Natural killer cell treated with Interleukin-12 subunit alpha and Interleukin-12 subunit beta and Interleukin-15 and Interleukin-18, amount 100 ng/mL, for 72 hours (primary cell): ENCODE measurements around the gene PDE2A. TPM values are rescaled to one million over a fixed set of nuclear protein-coding genes. Genes with fewer than 3 reads are reported as not detected.

Source experiments
- ATAC-seq, 2 donors: fragments of 150-1000 bp; cut with Tn5 transposase in 1 of 2; sonication (Bioruptor Pico), chemical (Tn5 transposase) in 1 of 2; 2 replicates each; pipeline ENCODE4 v1.10.0; 2021
- DNase-seq: peaks from one replicate; pipeline ENCODE4 v3.0.0; 2022; ENCODE audit warnings: low spot score
- H3K27ac Mint-ChIP-seq, 2 donors: 1 replicate in 1 of 2; 2 replicates in 1 of 2; pipeline ENCODE4 v1.8.0; 2022; ENCODE audit warnings: mixed read lengths in 2 of 2, mild to moderate bottlenecking in 1 of 2, moderate library complexity in 1 of 2
- H3K27me3 Mint-ChIP-seq, 2 donors: 1 replicate in 1 of 2; 2 replicates in 1 of 2; pipeline ENCODE4 v1.8.0; 2022; ENCODE audit warnings: mixed read lengths in 2 of 2
- H3K36me3 Mint-ChIP-seq: one replicate; pipeline ENCODE4 v1.8.0; 2022; ENCODE audit warnings: mixed read lengths
- H3K4me1 Mint-ChIP-seq, 2 donors: 1 replicate in 1 of 2; 2 replicates in 1 of 2; pipeline ENCODE4 v1.8.0; 2022; ENCODE audit warnings: low read depth in 2 of 2, mixed read lengths in 2 of 2, mild to moderate bottlenecking in 1 of 2
- H3K4me3 Mint-ChIP-seq: one replicate; pipeline ENCODE4 v1.8.0; 2022; ENCODE audit warnings: mixed read lengths
- H3K9me3 Mint-ChIP-seq: 2 replicates; pipeline ENCODE4 v1.8.0; 2022; ENCODE audit warnings: mixed read lengths
- total RNA-seq, 2 donors: library from RNA; stranded (reverse); gene quantifications; one replicate each; pipeline ENCODE4 v1.2.3, GENCODE V29; 2022

The PDE2A gene
- total RNA-seq, 2 donors from 2014 or later = 2.5 to 7.7 TPM

- no peak overlapping the region for H3K27ac Mint-ChIP-seq
- H3K36me3 Mint-ChIP-seq = no peaks in the 10 kb centered on the region
- peaks cover 0 to 5% of the 10 kb centered on the region in 2 donors for H3K27me3 Mint-ChIP-seq
- no peak overlapping the region for H3K4me3 Mint-ChIP-seq
- ATAC-seq = no peak
- H3K4me1 Mint-ChIP-seq = peaks cover 0 to under 1% of the 10 kb centered on the region in 2 donors
- H3K9me3 Mint-ChIP-seq = no peaks in the 10 kb centered on the region
- no peak for DNase-seq
Measured at GRCh38 chr11:72627594-72628281, 46.5 kb downstream of the PDE2A start.

GRCh38 chr11:72626414-72626936 lies 47.7 kb downstream of the PDE2A start:
- ATAC-seq (no peak), DNase-seq (no peak)
- Mint-ChIP-seq H3K27me3 (peaks cover 0 to 5% of the 10 kb centered on the region in 2 donors), H3K27ac (no peak overlapping the region), H3K36me3 (no peaks in the 10 kb centered on the region), H3K9me3 (no peaks in the 10 kb centered on the region), H3K4me1 (peaks cover 2 to 12% of the 10 kb centered on the region in 2 donors), H3K4me3 (no peak overlapping the region)

DNA sequence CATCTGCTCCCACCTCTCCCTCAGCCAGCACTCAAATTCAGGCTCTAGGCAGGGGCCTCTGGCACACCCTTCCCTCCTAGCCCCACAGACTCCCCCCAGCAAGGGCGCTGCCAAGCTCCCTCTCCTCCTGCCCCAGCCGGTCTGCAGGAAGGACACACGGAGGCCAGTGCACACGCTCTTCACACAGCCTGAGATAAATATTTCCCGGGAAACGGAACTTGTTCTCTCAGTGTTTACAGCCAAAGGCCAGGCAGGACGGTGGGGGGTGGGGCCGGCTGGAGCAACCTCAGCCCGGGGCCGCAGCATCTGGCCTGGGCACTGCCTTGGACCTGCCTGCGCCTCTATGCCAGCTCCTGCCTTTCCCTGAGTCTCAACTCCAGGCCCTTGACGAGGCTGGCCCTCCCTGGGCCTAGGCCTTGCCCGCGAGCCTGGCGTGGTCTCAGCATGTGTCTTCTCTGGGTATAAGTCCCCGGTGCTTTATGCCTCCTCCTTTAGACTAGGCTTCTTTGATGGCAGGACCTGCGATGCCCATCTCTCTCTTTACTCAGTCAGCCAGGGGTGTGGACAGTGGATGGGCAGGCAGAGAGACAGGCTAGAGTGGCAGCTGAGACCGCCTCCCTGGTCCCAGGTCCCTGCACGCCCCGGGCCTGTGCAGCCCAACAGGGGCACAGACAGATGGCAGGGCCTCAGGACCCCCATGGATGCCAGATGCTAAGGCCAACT lies 48.4 kb downstream of the PDE2A start:
- ATAC-seq = no peak

DNA sequence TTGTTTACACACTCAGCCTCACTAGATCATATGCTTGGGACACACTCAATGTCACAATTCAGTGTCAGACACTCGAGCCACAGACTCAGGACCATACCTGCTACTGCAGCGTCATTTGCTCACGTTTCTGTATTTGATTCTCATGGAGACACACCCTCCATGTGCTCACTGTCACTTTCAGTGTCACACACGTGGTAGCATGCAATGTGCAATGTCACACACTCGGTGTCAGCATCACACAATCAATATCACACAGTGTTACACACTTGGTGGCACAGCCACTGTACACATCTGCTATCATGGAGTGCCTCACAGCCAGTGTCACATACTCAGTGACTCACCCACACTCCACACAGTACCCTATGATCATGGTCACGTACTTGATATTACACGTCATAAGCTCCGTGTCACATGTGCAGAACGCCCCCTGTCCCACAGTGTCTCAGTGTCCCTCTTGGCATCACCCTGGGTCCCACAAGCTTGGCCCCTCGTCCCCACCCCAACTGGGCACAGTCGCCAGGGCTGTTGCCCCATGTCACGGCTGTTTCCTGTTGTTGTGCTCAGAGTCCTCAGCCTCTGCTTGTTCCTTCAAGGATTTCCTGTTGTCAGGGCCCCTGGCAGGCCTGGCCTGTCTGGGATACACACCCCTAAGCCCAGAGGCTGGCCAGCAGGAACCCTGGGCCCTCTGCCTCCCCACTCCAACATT lies 49.6 kb downstream of the PDE2A start:
- Mint-ChIP-seq H3K36me3 (no peaks in the 10 kb centered on the region), H3K27me3 (peaks cover under 1 to 5% of the 10 kb centered on the region in 2 donors), H3K4me1 (peaks cover 10 to 18% of the 10 kb centered on the region in 2 donors), H3K27ac (no peak overlapping the region), H3K4me3 (no peak overlapping the region), H3K9me3 (no peaks in the 10 kb centered on the region)
- ATAC-seq (peak in 1 of 2 donors; percentile 26), DNase-seq (no peak)

More for the DNA sequence above, 48.4 kb downstream of the PDE2A start:
- no peak for DNase-seq
- Mint-ChIP-seq H3K4me1 (peaks cover 8 to 18% of the 10 kb centered on the region in 2 donors), H3K9me3 (no peaks in the 10 kb centered on the region), H3K27me3 (peaks cover 0 to 5% of the 10 kb centered on the region in 2 donors), H3K4me3 (no peak overlapping the region), H3K27ac (no peak overlapping the region), H3K36me3 (no peaks in the 10 kb centered on the region)

DNA sequence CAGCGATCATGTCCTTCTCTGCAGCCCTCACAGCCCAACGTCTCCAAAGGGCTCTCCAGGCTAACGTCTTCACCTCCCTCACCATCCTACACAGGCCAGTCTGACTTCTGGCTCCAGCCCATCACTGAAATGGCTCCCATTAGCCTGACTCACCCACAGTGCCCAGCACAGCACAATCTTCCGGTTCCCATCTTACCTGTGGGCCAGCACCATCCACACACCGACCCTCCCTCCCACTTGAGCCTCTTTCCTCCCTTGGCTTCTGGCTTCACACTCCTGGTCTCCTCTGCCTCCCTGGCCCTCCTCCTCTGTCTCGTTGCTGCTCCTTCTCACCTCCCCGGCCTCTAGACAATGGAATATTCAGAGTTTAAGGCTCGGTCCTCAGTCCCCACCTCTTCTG lies 51.2 kb downstream of the PDE2A start:
- ATAC-seq (no peak), DNase-seq (no peak)
- H3K9me3 Mint-ChIP-seq = no peaks in the 10 kb centered on the region
- peaks cover 2 to 5% of the 10 kb centered on the region in 2 donors for H3K27me3 Mint-ChIP-seq
- H3K4me3 Mint-ChIP-seq = no peak overlapping the region
- peaks cover 14 to 18% of the 10 kb centered on the region in 2 donors for H3K4me1 Mint-ChIP-seq
- H3K36me3 Mint-ChIP-seq = no peaks in the 10 kb centered on the region
- H3K27ac Mint-ChIP-seq = no peak overlapping the region

GRCh38 chr11:72621008-72621610 lies 53.1 kb downstream of the PDE2A start:
- H3K27ac Mint-ChIP-seq = no peak overlapping the region
- ATAC-seq (peak; percentile 11 to 43), DNase-seq (no peak)
- peaks cover 14 to 18% of the 10 kb centered on the region in 2 donors for H3K4me1 Mint-ChIP-seq
- no peak overlapping the region for H3K4me3 Mint-ChIP-seq
- no peaks in the 10 kb centered on the region for H3K9me3 Mint-ChIP-seq
- H3K36me3 Mint-ChIP-seq = no peaks in the 10 kb centered on the region
- H3K27me3 Mint-ChIP-seq = peaks cover 2 to 5% of the 10 kb centered on the region in 2 donors

DNA sequence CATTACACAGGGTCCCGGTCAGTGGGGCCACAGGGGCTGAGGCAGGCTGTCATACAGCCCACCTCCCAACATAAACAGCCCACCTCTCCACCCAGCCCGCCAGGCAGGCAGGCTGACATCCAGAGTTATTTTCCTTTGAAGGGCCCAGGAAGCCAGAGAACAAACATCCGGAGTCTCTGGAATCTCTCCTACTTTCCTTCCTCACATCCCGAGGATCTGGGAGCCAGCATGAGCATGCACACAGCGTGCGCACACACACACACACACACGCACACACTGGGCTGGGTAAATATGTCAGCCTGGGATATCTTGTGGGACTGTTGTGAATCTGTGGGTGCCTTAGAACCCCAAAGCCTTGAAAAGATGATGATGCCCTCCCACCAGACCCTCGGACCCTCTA lies 55.4 kb downstream of the PDE2A start:
- H3K27ac Mint-ChIP-seq = no peak overlapping the region
- no peaks in the 10 kb centered on the region for H3K36me3 Mint-ChIP-seq
- H3K4me3 Mint-ChIP-seq = no peak overlapping the region
- DNase-seq (no peak), ATAC-seq (no peak)
- peaks cover 14 to 18% of the 10 kb centered on the region in 2 donors for H3K4me1 Mint-ChIP-seq
- H3K27me3 Mint-ChIP-seq = peaks cover 9 to 10% of the 10 kb centered on the region in 2 donors
- H3K9me3 Mint-ChIP-seq = no peaks in the 10 kb centered on the region

GRCh38 chr11:72617080-72617762 lies 57.0 kb downstream of the PDE2A start:
- DNase-seq (no peak), ATAC-seq (no peak)
- no peak overlapping the region for H3K27ac Mint-ChIP-seq
- H3K36me3 Mint-ChIP-seq = no peaks in the 10 kb centered on the region
- peaks cover 19 to 26% of the 10 kb centered on the region in 2 donors for H3K27me3 Mint-ChIP-seq
- no peaks in the 10 kb centered on the region for H3K9me3 Mint-ChIP-seq
- H3K4me3 Mint-ChIP-seq = no peak overlapping the region
- peaks cover 13 to 20% of the 10 kb centered on the region in 2 donors for H3K4me1 Mint-ChIP-seq

DNA sequence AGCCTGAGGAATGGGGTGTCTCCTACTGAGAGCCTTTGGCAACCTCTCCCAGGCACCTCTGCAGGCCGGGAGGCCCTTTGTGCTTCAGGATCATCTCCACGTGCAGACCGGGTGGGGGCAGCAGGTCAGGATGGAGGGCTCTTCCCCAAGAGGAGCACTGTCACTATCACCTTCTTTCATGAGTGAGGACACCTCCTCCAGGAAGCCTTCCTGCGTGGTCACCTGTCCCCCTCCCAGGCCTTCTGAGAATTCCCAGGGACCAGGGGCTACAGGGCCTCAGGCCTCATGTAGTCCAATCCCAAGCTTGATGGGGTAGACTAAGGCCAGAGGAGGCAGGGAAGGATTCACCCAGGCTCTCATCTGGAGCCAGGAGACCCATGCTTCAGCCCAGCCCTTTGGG lies 57.6 kb downstream of the PDE2A start:
- Mint-ChIP-seq H3K4me3 (no peak overlapping the region), H3K27me3 (peaks cover 24 to 29% of the 10 kb centered on the region in 2 donors), H3K4me1 (peaks cover 8 to 25% of the 10 kb centered on the region in 2 donors), H3K27ac (no peak overlapping the region), H3K36me3 (no peaks in the 10 kb centered on the region), H3K9me3 (no peaks in the 10 kb centered on the region)
- ATAC-seq = no peak
- DNase-seq = no peak

DNA sequence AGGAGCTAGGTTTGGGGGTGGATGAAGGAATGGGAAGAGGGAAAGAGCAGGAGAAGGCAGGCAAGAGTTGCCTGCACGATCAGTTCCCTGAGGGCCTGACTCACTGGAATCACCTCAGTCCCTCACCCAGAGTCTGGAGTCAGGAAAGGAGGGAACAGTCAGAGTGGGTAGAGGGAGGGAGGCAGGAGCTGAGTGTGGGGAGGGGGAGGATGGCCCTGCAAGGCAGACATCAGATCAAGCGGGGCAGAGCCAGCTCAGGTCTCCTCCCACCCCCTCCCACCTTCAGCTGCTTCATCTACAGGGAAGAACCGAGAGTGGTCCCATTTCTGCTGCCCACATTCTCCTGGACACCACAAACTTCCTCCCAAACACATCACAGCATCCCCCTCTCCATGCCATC lies 58.9 kb downstream of the PDE2A start:
- DNase-seq = no peak
- Mint-ChIP-seq H3K27ac (no peak overlapping the region), H3K36me3 (no peaks in the 10 kb centered on the region), H3K9me3 (no peaks in the 10 kb centered on the region), H3K4me1 (peaks cover 0 to 14% of the 10 kb centered on the region in 2 donors), H3K4me3 (no peak overlapping the region), H3K27me3 (peaks cover 29% of the 10 kb centered on the region in 2 donors)
- no peak for ATAC-seq

GRCh38 chr11:72614381-72614780 lies 59.8 kb downstream of the PDE2A start:
- H3K27ac Mint-ChIP-seq = no peak overlapping the region
- H3K9me3 Mint-ChIP-seq = no peaks in the 10 kb centered on the region
- no peak overlapping the region for H3K4me3 Mint-ChIP-seq
- H3K36me3 Mint-ChIP-seq = no peaks in the 10 kb centered on the region
- no peak for ATAC-seq
- no peak for DNase-seq
- peaks cover 0 to 13% of the 10 kb centered on the region in 2 donors for H3K4me1 Mint-ChIP-seq
- peaks cover 27 to 29% of the 10 kb centered on the region in 2 donors for H3K27me3 Mint-ChIP-seq

- H3K36me3 Mint-ChIP-seq = no peaks in the 10 kb centered on the region
- DNase-seq (no peak), ATAC-seq (no peak)
- no peaks in the 10 kb centered on the region for H3K9me3 Mint-ChIP-seq
- H3K4me3 Mint-ChIP-seq = no peak overlapping the region
- H3K27me3 Mint-ChIP-seq = peaks cover 27 to 29% of the 10 kb centered on the region in 2 donors
- H3K27ac Mint-ChIP-seq = no peak overlapping the region
- peaks cover 0 to 11% of the 10 kb centered on the region in 2 donors for H3K4me1 Mint-ChIP-seq
Measured at GRCh38 chr11:72613977-72614376, 60.2 kb downstream of the PDE2A start.

- no peak overlapping the region for H3K27ac Mint-ChIP-seq
- DNase-seq (no peak), ATAC-seq (no peak)
- no peaks in the 10 kb centered on the region for H3K9me3 Mint-ChIP-seq
- H3K4me3 Mint-ChIP-seq = no peak overlapping the region
- H3K27me3 Mint-ChIP-seq = peaks cover 27 to 29% of the 10 kb centered on the region in 2 donors
- H3K36me3 Mint-ChIP-seq = no peaks in the 10 kb centered on the region
- H3K4me1 Mint-ChIP-seq = peaks cover 0 to 11% of the 10 kb centered on the region in 2 donors
Measured at GRCh38 chr11:72613450-72613849, 60.8 kb downstream of the PDE2A start.
